Cardiac muscle cell (in vitro differentiated cells and primary cell): Measurements from ENCODE around the gene TMEM18. TPM values are rescaled to one million over a fixed set of nuclear protein-coding genes. Genes with fewer than 3 reads are reported as not detected.
A peak's percentile ranks its signal among the peaks of the same experiment; 100 is the strongest.

Experiments
- DNase-seq, 2 donors: peaks; one replicate each; pipeline versions ENCODE4 v3.0.0 to v3.0.0-alpha.2; 2010 to 2017; ENCODE audit warnings: low read depth in 1 of 2, low spot score in 1 of 2
- H3K27ac ChIP-seq: fragments of 200-600 bp; sonication (generic); 2 replicates; pipeline ENCODE4 v1.5.1; 2016
- H3K27me3 ChIP-seq: fragments of 200-600 bp; sonication (generic); 2 replicates; pipeline ENCODE4 v1.6.0; 2016; ENCODE audit warnings: control low read depth
- H3K36me3 ChIP-seq: fragments of 200-600 bp; sonication (generic); 2 replicates; pipeline ENCODE4 v1.5.1; 2016; ENCODE audit warnings: control low read depth
- H3K4me1 ChIP-seq: fragments of 200-600 bp; sonication (generic); 2 replicates; pipeline ENCODE4 v1.8.1; 2017; ENCODE audit warnings: low read depth, mild to moderate bottlenecking, mixed run types
- H3K4me3 ChIP-seq: fragments of 200-600 bp; sonication (generic); 2 replicates; pipeline ENCODE4 v1.5.1; 2016; ENCODE audit warnings: mild to moderate bottlenecking
- H3K9me3 ChIP-seq: fragments of 200-600 bp; sonication (generic); 2 replicates; pipeline ENCODE4 v1.5.1; 2017; ENCODE audit warnings: low read depth, mild to moderate bottlenecking, control low read depth
- polyA plus RNA-seq: library from polyadenylated mRNA; unstranded; fragments of >200 nt; fragmentation: Nextera tagmentation; extraction: Ambion mirVana; gene quantifications from 2 replicates; pipeline ENCODE4 v1.2.1, GENCODE V29; 2016
- total RNA-seq: library from RNA; depleted of rRNA; stranded (reverse); fragments of >200 nt; gene quantifications from 2 replicates; pipeline ENCODE4 v1.2.3, GENCODE V29; 2016
- TF ChIP-seq, protein P1 (sequence below): IDR thresholded peaks from 2 replicates; pipeline ENCODE4 v1.5.1; 2012; ENCODE audit warnings: low read depth, mild to moderate bottlenecking, low read length

The TMEM18 gene
- total and polyA plus RNA-seq, 2 experiments from 2014 or later = 38.3 to 42.1 TPM

DNA sequence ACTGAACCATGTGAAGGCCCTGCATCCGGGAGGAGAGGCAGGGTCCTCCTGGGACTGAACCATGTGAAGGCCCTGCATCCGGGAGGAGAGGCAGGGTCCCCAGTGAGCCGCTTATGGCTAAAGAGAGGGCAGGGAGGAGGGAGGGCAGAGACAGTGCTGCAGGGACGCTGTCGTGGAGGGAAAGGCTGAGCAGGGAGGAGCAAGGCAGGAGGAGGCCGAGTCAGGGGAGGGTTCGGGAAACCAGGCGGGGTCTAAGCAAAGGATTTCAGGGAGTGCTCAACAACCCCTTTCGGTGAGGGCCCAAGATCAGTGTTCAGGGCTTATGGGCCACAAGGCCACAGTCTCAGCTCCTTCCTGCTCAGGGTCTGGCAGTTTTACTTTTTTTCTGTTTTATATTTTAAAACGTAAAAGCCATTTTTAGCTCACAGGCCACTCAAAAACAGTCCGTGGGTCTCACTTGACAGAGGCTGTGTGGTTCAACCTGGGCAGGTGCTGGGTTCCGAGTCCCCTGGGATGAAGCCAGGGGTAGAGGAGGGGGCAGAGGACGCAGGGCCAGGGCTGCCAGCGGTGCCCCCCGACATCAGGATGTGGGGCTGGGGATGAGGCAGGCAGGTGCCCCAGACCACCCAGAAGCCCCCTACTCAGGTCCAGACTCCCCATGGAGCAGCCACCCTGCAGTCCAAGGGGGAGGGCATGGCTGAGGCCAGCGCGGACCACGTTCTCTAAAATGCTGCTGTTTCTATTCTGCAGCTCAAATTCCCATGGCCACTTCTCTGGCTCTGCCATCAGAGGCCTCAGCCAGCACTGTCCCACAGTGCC is 5.2 kb downstream of the TMEM18 start:
- Histone ChIP-seq H3K4me1 (no peaks in the 10 kb centered on the region), H3K36me3 (peaks cover 27% of the 10 kb centered on the region), H3K27me3 (no peaks in the 10 kb centered on the region), H3K4me3 (no peak overlapping the region), H3K9me3 (no peaks in the 10 kb centered on the region), H3K27ac (no peak overlapping the region)
- TF ChIP-seq, protein P1, sequence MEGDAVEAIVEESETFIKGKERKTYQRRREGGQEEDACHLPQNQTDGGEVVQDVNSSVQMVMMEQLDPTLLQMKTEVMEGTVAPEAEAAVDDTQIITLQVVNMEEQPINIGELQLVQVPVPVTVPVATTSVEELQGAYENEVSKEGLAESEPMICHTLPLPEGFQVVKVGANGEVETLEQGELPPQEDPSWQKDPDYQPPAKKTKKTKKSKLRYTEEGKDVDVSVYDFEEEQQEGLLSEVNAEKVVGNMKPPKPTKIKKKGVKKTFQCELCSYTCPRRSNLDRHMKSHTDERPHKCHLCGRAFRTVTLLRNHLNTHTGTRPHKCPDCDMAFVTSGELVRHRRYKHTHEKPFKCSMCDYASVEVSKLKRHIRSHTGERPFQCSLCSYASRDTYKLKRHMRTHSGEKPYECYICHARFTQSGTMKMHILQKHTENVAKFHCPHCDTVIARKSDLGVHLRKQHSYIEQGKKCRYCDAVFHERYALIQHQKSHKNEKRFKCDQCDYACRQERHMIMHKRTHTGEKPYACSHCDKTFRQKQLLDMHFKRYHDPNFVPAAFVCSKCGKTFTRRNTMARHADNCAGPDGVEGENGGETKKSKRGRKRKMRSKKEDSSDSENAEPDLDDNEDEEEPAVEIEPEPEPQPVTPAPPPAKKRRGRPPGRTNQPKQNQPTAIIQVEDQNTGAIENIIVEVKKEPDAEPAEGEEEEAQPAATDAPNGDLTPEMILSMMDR = no peak
- DNase-seq = no peak

DNA sequence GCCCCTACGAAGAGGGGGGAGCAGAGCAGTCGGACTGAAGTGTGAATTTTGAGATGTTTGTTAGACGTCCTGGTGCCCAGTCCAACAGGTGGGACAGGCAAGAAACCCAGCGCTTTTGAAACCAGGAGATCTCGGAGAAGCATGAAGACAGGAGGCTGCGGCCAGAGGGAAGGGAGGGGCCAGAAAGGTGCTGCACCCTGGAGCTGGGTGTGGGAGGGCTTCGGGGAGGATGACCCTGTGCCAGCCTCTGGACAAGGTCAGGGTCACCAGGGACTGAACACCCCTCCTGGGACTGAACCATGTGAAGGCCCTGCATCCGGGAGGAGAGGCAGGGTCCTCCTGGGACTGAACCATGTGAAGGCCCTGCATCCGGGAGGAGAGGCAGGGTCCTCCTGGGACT is 6.1 kb downstream of the TMEM18 start:
- no peaks in the 10 kb centered on the region for H3K27me3 ChIP-seq
- no peak overlapping the region for H3K27ac ChIP-seq
- no peak overlapping the region for H3K4me3 ChIP-seq
- no peak for DNase-seq
- H3K4me1 ChIP-seq = no peaks in the 10 kb centered on the region
- TF ChIP-seq, protein P1 = no peak
- H3K9me3 ChIP-seq = no peaks in the 10 kb centered on the region
- peaks cover 27% of the 10 kb centered on the region for H3K36me3 ChIP-seq

DNA sequence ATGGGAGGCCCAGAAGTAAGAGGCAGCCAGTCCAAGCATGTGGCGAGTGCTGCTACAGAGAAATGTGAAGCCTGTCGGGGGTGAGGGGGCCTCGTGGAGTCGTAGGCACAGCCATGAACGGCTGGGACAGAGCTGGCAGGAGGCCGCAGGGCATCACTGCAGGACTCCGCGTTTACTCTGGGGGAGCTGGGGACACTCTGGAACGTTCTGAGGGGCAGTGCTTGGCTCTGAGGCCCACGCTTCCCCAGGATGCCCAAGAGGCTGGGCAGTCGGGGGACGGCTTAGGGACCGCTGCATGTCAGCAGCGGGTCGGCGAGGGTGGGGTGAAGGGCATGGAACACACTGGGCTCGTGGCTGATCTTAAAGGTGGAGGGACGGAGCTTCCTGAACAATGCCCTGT is 6.6 kb downstream of the TMEM18 start:
- no peak for DNase-seq
- no peaks in the 10 kb centered on the region for H3K9me3 ChIP-seq
- no peaks in the 10 kb centered on the region for H3K27me3 ChIP-seq
- no peak overlapping the region for H3K27ac ChIP-seq
- H3K36me3 ChIP-seq = peaks cover 27% of the 10 kb centered on the region
- no peaks in the 10 kb centered on the region for H3K4me1 ChIP-seq
- no peak overlapping the region for H3K4me3 ChIP-seq
- TF ChIP-seq, protein P1 = no peak

DNA sequence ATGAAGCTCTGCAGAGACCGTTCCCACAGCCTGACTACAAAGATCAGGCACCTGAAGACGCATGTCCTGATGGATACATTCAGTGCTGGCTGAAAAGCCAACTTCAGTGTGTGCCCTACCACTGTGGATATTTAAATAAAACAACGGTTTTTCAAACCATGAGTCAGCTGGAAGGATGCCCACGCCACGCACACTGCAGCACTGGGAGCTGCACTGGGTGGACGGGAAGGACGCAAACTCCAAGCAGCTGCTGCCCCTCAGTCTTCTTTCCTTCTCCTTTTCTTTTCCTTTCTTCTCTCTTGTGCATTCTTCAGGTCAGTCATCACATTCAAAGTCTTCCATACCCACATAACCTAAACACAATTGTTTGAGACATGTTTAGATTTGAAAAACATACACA is 7.9 kb downstream of the TMEM18 start:
- DNase-seq = peak in 1 of 2 donors; percentile 48
- H3K4me3 ChIP-seq = no peak overlapping the region
- H3K4me1 ChIP-seq = no peaks in the 10 kb centered on the region
- H3K36me3 ChIP-seq = peaks cover 27% of the 10 kb centered on the region
- no peak overlapping the region for H3K27ac ChIP-seq
- TF ChIP-seq, protein P1 = no peak
- H3K27me3 ChIP-seq = no peaks in the 10 kb centered on the region
- no peaks in the 10 kb centered on the region for H3K9me3 ChIP-seq

DNA sequence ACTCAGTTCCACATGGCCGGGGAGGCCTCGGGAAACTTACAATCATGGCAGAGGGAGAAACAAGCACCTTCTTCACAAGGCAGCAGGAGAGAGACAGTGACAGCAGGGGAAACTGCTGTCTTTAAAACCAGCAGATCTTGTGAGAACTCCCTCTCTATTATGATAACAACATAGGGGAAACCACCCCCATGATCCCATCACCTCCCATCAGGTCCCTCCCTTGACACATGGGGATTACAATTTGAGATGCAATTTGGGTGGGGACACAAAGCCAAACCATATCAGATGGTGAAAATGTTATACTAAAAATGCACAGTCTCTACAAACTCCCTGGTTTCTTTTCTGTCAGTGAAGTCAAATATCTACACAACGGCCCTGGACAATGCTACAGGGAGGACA is 9.2 kb downstream of the TMEM18 start:
- DNase-seq = no peak
- peaks cover 27% of the 10 kb centered on the region for H3K36me3 ChIP-seq
- H3K4me3 ChIP-seq = no peak overlapping the region
- H3K4me1 ChIP-seq = no peaks in the 10 kb centered on the region
- H3K27ac ChIP-seq = no peak overlapping the region
- TF ChIP-seq, protein P1 = no peak
- no peaks in the 10 kb centered on the region for H3K9me3 ChIP-seq
- H3K27me3 ChIP-seq = no peaks in the 10 kb centered on the region
